ENCODE measurements around the gene CRAMP1.

DNA sequence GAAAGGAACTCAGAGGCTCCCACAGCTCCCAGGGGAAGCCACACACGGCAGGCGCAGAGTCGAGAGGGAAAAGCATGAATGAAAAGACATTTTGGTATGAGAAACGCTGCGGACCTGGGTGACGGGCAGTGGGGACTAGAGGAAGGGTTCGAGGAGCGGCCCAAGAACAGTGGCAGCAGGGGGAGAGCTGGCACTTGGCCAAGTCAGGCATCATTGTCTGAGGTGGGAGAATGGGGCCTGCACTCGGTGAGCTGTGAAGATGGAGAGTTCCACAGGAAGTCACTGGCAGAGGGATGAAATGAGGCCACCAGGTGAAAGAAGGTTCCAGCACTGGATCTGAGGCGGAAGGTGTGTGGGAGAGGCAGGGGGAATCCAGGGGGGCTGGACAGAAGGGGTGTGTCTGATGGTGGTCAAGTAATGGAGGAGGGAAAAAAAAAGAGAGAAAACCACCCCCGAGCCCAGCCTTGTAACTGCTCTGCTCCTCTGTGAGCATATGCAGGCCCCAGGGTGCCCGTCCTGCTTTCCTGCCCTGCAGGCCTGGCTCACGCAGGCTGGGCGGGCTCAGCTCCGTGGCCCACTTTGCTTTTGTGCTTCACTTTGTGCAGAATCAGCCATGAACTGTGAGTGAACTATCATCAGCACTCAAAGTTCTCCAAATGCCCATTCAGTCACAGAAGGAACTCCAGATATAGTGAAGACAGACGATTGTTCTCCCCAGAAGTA, 46.9 kb upstream of the CRAMP1 start:
- TF ChIP-seq EZH2phosphoT487 (IDR thresholded peaks at IDR 0.05; ENCODE audit: insufficient read depth, low read depth): no peak
- TF ChIP-seq EZH2 (IDR thresholded peaks at IDR 0.05; ENCODE audit: insufficient read depth, poor library complexity, severe bottlenecking): no peak

Data from GM23248 (cell line).